Stimulated activated CD8-positive, alpha-beta memory T cell treated with anti-CD3 and anti-CD28 coated beads, Interleukin-15, amount 100 ng/mL, for 48 hours (primary cell): ENCODE results near the gene CACNA1A.
"Not testable (repeated sequence)": the region's sequence is repeated elsewhere in the genome, so short reads cannot be mapped to it uniquely, and the experiment has no call there.

ENCODE experiments used
- DNase-seq, 2 donors: peaks; one replicate each; pipeline ENCODE4 v3.0.0-alpha.2; 2020; ENCODE audit warnings: low read depth in 2 of 2

Gene CACNA1A

DNA sequence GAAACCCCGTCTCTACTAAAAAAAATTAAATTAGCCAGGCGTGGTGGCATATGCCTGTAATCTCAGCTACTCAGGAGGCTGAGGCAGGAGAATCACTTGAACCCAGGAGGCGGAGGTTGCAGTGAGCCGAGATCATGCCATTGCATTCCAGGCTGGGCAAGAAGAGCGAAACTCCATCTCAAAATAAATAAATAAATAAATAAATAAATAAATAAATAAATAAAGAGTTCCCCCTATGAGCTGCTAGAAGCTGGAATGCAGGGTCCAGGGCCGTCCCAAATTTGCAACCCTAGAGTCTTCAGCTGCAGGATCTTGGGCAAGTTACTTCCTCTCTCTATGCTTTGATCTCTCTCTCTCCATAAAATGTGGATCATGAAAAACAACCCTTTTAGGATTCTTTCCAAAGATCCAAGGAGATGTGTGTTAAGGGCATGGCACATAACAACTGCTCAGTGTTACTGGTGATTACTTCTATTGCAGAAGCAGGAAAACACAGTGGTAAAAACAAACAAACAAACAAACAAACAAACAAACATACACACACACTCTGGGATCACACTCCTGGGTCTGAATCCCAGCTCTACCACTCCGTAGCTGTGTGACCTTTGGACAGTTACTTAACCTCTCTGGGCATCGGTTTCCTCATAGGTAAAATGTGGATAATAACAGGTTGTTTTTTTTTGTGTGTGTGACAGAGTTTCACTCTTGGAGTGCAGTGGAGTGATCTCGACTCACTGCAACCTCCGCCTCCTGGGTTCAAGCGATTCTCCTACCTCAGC, 78.8 kb downstream of the CACNA1A start:
- DNase-seq: no peak

GRCh38 chr19:13425875-13426274, 80.4 kb downstream of the CACNA1A start:
- DNase-seq: not testable (repeated sequence)

- no peak for DNase-seq
Observed at GRCh38 chr19:13425151-13425550, 81.1 kb downstream of the CACNA1A start.

GRCh38 chr19:13420780-13421179, 85.5 kb downstream of the CACNA1A start:
- no peak for DNase-seq

GRCh38 chr19:13417054-13417453, 89.2 kb downstream of the CACNA1A start:
- DNase-seq: no peak

DNA sequence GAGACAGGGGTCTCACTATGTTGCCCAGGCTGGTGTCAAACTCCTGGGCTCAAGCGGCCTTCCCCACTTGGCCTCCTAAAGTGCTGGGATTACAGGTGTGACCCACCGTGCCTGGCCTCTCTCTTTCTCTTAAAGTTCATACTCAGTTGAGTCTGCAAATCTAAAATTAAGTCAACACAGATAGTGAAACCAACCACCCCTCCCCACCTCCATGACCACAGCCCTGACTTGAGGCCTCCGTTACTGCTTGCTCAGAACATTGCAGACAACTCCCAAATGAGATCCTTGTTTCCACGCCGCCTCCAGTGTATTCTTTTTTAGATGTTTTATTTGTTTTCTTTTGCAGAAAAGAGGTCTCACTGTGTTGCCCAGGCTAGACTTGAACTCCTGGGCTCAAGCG, 94.4 kb downstream of the CACNA1A start:
- no peak for DNase-seq

- no peak for DNase-seq
Observed at GRCh38 chr19:13410946-13411345, 95.3 kb downstream of the CACNA1A start.

- DNase-seq: no peak
Observed at GRCh38 chr19:13408889-13409518, 97.3 kb downstream of the CACNA1A start.

GRCh38 chr19:13404236-13404635, 102.0 kb downstream of the CACNA1A start:
- no peak for DNase-seq

GRCh38 chr19:13401388-13401787, 104.9 kb downstream of the CACNA1A start:
- DNase-seq: no peak

DNA sequence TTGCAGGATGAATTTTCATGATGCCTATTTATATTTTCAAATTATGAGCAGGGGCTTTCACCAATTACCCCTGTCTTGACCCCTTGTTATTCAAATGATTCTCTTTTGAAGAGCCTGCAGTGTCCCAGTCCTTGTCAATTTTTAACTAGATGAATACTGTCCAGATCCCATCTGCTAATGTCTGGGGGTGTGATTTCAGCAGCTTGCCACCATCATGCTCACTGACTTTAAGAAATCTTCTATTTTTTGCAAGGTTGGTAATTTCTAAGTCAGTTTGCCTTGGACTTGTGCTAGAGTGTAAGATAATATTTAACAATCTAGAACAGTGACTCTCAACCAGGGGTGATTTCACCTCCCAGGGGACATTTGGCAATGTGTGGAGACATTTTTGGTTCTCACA, 106.0 kb downstream of the CACNA1A start:
- no peak for DNase-seq

DNA sequence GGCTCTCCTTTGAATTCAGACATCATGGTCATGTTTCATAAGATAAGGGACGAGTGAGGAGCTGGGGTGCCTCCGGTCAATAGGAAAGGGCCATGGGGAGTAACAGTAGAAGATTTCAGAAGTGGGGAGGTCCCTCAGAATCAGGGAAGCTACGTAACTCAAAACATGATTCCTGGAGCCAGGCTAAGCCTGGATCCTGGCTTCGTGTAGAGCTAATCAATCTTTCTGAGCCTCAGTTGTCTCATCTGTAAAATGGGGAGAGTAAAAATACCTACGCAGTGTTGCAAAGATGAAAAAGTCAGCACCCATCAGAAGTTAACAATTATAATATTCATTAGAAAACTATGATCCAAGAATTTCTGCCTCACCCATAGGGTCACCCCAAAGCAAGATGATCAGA, 106.5 kb downstream of the CACNA1A start:
- no peak for DNase-seq

GRCh38 chr19:13398780-13399726, 107.2 kb downstream of the CACNA1A start:
- DNase-seq: no peak

GRCh38 chr19:13398182-13398581, 108.1 kb downstream of the CACNA1A start:
- DNase-seq: no peak

DNA sequence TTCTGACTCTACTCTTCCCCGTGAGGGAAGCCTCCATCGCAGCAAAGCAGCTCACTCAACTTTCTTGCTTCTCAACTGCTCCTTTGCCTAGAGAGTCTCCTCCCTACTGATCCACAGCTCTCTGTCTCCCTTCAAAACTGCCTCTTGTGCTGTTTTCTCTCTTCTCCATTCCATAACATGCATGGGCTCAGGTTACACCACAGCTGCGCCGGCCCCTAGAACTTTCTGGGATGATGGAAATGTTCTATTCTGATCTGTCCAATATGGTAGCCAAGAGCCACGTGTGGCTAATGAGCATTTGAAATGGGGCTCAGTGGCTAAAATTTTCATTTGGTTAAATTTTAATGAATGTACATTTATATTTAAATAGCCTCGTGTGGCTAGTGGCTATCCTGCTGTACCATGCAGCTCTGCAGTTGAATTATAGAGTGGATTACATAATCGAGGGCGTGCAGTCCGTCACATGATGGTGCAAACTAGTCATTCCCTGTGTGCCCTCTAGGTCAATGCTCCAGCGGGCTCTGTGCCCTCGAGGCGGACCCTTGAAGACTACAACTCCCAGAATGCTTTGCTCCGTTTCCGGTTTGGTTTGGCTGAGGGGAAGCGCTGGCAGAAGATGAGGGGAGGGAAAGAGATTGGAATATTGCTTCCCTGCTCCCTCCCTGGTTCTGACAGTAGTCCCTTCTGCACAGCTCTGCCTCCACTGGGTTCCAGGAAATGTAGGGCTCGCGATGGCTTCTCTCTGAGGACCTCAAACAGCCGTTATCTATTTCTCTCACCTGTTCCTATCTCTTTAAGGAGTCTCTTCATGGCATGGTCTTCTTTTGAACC, 109.8 kb downstream of the CACNA1A start:
- no peak for DNase-seq

- DNase-seq: no peak
Observed at GRCh38 chr19:13382633-13382938, 123.7 kb downstream of the CACNA1A start.

GRCh38 chr19:13381827-13382632, 124.2 kb downstream of the CACNA1A start:
- DNase-seq: no peak

- no peak for DNase-seq
Observed at GRCh38 chr19:13376537-13376936, 129.7 kb downstream of the CACNA1A start.

DNA sequence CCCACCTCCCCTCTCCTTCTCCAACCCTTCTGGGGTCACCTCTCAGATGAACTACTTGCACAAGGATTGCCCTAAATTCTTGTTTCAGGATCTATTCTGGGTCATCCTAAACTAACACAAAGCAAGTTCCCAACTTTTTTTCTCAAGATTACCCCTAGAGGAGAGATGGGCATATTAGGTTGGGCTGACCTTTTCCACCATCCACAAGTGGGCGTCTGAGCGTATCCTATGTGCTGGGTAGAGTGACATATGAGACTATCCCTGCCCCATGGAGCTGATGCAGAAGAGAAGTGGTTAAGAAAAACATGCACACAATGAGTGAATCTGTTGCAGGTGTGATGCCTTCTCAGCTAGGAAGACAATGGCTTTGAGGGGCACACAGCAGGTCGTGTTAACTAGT, 132.7 kb downstream of the CACNA1A start:
- DNase-seq: no peak

DNA sequence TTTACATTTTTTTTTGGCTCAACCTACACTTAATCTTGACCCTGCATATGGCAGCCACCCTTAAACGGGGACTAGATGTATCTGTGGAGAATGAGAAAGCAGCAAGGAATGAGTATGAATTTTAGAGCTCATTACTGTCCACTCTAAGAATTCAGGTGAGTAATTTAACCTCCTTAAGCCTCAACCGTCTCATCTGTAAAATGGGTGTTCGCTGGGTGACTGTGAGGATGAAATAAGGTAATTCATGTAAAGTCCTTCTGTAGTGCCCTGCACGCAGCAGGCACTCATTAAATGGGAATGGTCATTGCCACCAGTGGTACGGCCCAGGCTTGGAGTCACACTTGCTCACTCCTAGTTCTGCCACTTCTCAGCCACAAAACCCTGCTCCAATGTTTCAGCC, 135.3 kb downstream of the CACNA1A start:
- no peak for DNase-seq
